Loucy (cell line): ENCODE data around the gene CLCNKA.

Source experiments
- H2AFZ ChIP-seq: fragments of 200-600 bp; sonication (generic); 2 replicates; pipeline ENCODE4 v1.6.0; 2016; ENCODE audit warnings: antibody characterized with exemption, mild to moderate bottlenecking, low read length, moderate library complexity
- H3F3A ChIP-seq: fragments of 200-600 bp; 2 replicates; pipeline ENCODE4 v1.6.0; 2016; ENCODE audit warnings: antibody characterized with exemption, low read depth, mild to moderate bottlenecking
- H3K27me3 ChIP-seq: fragments of 200-600 bp; sonication (generic); 2 replicates; pipeline ENCODE4 v1.6.1; 2014; ENCODE audit warnings: low read length, mild to moderate bottlenecking; ENCODE audit not compliant: insufficient read depth, poor library complexity, severe bottlenecking
- H3K36me3 ChIP-seq: fragments of 200-600 bp; sonication (generic); 2 replicates; pipeline ENCODE4 v1.6.1; 2016; ENCODE audit warnings: low read length; ENCODE audit not compliant: insufficient read depth
- H3K4me1 ChIP-seq: fragments of 200-600 bp; sonication (generic); 2 replicates; pipeline ENCODE4 v1.5.1; 2014; ENCODE audit warnings: low read length, mild to moderate bottlenecking; ENCODE audit not compliant: insufficient read depth, poor library complexity, severe bottlenecking
- H3K4me2 ChIP-seq: fragments of 200-600 bp; sonication (generic); 2 replicates; pipeline ENCODE4 v1.6.0; 2014; ENCODE audit warnings: antibody characterized with exemption, low read length, low read depth, mild to moderate bottlenecking; ENCODE audit not compliant: poor library complexity, severe bottlenecking
- H3K4me3 ChIP-seq: fragments of 200-600 bp; sonication (generic); 2 replicates; pipeline ENCODE4 v1.5.1; 2014; ENCODE audit warnings: low read length, mild to moderate bottlenecking, mixed read lengths; ENCODE audit not compliant: poor library complexity, severe bottlenecking
- H3K79me2 ChIP-seq: fragments of 200-600 bp; sonication (generic); 2 replicates; pipeline ENCODE4 v1.6.1; 2014; ENCODE audit warnings: low read length; ENCODE audit not compliant: insufficient read depth
- H3K9ac ChIP-seq: fragments of 200-600 bp; sonication (generic); 2 replicates; pipeline ENCODE4 v1.6.0; 2014; ENCODE audit warnings: mild to moderate bottlenecking, low read depth, low read length, moderate library complexity; ENCODE audit not compliant: poor library complexity, severe bottlenecking
- H3K9me2 ChIP-seq: fragments of 200-600 bp; sonication (generic); replicated peaks from 2 replicates; pipeline ENCODE4 v1.6.1; 2016; ENCODE audit warnings: low read depth, low read length, mixed read lengths
- H3K9me3 ChIP-seq: fragments of 200-600 bp; sonication (generic); 2 replicates; pipeline ENCODE4 v1.6.1; 2014; ENCODE audit warnings: mild to moderate bottlenecking, antibody characterized with exemption, low read length, low read depth; ENCODE audit not compliant: insufficient read depth
- H4K20me1 ChIP-seq: fragments of 200-600 bp; sonication (generic); 2 replicates; pipeline ENCODE4 v1.6.0; 2014; ENCODE audit warnings: antibody characterized with exemption, low read length, mild to moderate bottlenecking; ENCODE audit not compliant: insufficient read depth, poor library complexity, severe bottlenecking
- CTCF ChIP-seq: fragments of 200-600 bp; sonication (generic); conservative IDR thresholded peaks from 2 replicates; pipeline ENCODE4 v1.5.1; 2014; ENCODE audit warnings: mild to moderate bottlenecking, antibody characterized with exemption, low read length
- EZH2phosphoT487 ChIP-seq: fragments of 200-600 bp; IDR thresholded peaks from 2 replicates; pipeline ENCODE4 v1.6.1; 2018; ENCODE audit warnings: antibody characterized with exemption, mild to moderate bottlenecking, moderate library complexity, borderline replicate concordance

Gene CLCNKA

DNA sequence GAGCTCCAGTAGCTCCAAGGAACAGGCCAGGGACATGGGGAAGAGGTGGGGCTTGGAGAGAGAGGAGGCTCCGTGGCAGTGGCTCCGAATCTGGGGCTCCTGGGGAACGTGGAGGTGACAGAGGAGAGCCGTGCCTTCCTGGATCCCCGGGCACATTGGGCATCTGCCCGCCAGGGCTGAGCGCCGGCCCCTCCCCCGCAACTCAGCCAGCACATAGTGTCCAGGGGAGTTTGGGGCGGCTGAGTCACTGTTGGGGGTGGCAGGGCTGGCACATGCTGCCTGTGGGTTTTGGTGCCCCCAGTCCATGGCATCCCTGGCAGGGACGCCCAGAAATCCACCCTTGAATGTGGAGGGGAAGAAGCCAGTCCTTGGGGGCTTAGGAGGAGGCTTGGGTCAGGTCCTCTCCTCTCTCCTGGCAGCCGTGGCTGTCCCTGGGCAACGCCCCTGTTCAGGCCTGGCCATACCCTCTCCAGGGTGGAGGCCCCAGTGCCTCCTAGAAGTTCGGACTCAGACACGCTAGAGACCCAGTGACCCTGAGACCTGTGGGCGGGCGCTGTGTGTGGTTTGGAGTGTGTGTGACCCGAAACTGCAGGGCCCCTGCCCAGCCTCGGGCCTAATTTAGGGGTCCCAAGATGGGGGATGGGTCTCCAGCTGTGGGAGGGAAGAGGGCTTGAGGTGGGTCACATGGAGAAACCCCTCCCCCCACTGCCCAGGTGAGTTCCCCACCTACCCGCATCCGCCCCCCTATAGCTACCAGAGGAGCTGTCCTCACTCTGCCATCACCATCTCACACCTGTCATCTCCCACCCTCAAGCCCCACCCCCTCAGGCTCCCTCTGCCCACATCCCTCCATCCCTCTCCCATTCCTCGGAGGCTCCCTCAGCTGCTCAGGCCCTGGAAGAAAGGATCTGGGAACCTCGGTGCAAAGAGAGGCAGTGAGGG is 5.6 kb upstream of the CLCNKA start:
- no peaks in the 10 kb centered on the region for H3K9me2 ChIP-seq
- no peak overlapping the region for H3K4me3 ChIP-seq
- H4K20me1 ChIP-seq, result no peaks in the 10 kb centered on the region
- H3K9me3 ChIP-seq, result no peaks in the 10 kb centered on the region
- no peak overlapping the region for H3K4me2 ChIP-seq
- no peaks in the 10 kb centered on the region for H3K36me3 ChIP-seq
- TF ChIP-seq EZH2phosphoT487, result no peak
- no peak for TF ChIP-seq CTCF
- H3F3A ChIP-seq, result no peaks in the 10 kb centered on the region
- H3K79me2 ChIP-seq, result no peaks in the 10 kb centered on the region
- H3K9ac ChIP-seq, result no peak overlapping the region
- no peaks in the 10 kb centered on the region for H3K4me1 ChIP-seq
- no peaks in the 10 kb centered on the region for H3K27me3 ChIP-seq
- H2AFZ ChIP-seq, result no peak overlapping the region

DNA sequence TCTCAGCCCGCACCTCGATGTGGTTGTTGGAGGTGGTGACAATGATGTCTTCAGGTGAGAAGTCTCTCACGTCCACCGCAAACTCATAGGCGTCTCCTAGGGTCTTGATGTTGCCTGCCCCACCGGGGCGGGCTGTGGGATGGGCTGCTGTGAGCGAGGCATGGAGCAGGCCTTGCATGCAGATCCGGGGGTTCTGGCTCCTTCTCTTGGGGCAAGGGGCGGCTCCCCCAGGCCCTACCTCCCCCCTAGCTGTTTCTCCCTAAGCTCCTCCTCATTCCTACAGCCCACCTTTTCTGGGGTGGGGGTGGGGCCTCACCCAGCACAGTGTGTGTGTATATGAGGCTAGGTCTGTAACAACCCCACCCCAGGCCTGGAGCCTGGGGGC is 4.8 kb upstream of the CLCNKA start:
- Histone ChIP-seq H3K9me2 (no peaks in the 10 kb centered on the region), H3K27me3 (no peaks in the 10 kb centered on the region), H3K9ac (no peak overlapping the region), H3K79me2 (no peaks in the 10 kb centered on the region), H4K20me1 (no peaks in the 10 kb centered on the region), H2AFZ (no peak overlapping the region), H3K9me3 (no peaks in the 10 kb centered on the region), H3F3A (no peaks in the 10 kb centered on the region), H3K4me1 (no peaks in the 10 kb centered on the region), H3K4me2 (no peak overlapping the region), H3K36me3 (no peaks in the 10 kb centered on the region), H3K4me3 (no peak overlapping the region)
- TF ChIP-seq CTCF (no peak), EZH2phosphoT487 (no peak)

- H3K9ac ChIP-seq, result no peak within 1 kb of the TSS
- H3K27me3 ChIP-seq, result no peaks in the 10 kb centered on the region
- H3K4me3 ChIP-seq, result no peak within 1 kb of the TSS
- no peak within 1 kb of the TSS for H3K4me2 ChIP-seq
- no peaks in the 10 kb centered on the region for H3K4me1 ChIP-seq
- H3K36me3 ChIP-seq, result no peaks in the 10 kb centered on the region
- no peak within 1 kb of the TSS for H2AFZ ChIP-seq
- no peaks in the 10 kb centered on the region for H4K20me1 ChIP-seq
- H3K9me3 ChIP-seq, result no peaks in the 10 kb centered on the region
- TF ChIP-seq EZH2phosphoT487 (no peak), CTCF (no peak)
- no peaks in the 10 kb centered on the region for H3K9me2 ChIP-seq
- H3K79me2 ChIP-seq, result no peaks in the 10 kb centered on the region
- H3F3A ChIP-seq, result no peaks in the 10 kb centered on the region
These were observed 4.2 kb upstream of the CLCNKA start, which contains the start of gene HSPB7 for GRCh38 chr1:16017461-16018303. Gene HSPB7, minus strand, starts transcription at chr1:16018043. Its CDS starts 80 bp downstream, at chr1:16017963.
